SU-DHL-6 (cell line): ENCODE results near the gene NOSIP.

Experiments
- CTCF ChIP-seq: fragments of 200-600 bp; sonication (generic); IDR thresholded peaks from one replicate; pipeline ENCODE4 v1.5.1; 2017; ENCODE audit warnings: antibody characterized with exemption, mild to moderate bottlenecking, low read length, moderate library complexity; ENCODE audit not compliant: insufficient read depth, poor library complexity, severe bottlenecking
- EZH2phosphoT487 ChIP-seq: fragments of 200-600 bp; sonication (generic), shearing (Covaris generic); conservative IDR thresholded peaks from 2 replicates; pipeline ENCODE4 v1.6.1; 2018; ENCODE audit warnings: mild to moderate bottlenecking, antibody characterized with exemption, low read length, moderate library complexity, mixed read lengths

- TF ChIP-seq CTCF (no peak), EZH2phosphoT487 (no peak)
These were observed 36.2 kb downstream of the NOSIP start for GRCh38 chr19:49544154-49544553.
